GM21360 (cell line): ENCODE data around the gene IFNE.

Source experiments
- ATAC-seq: cut with Tn5 transposase; IDR thresholded peaks from one replicate; pipeline ENCODE4 v1.9.1; 2021; ENCODE audit warnings: mild to moderate bottlenecking, moderate library complexity; ENCODE audit not compliant: unreplicated experiment

The IFNE gene, protein sequence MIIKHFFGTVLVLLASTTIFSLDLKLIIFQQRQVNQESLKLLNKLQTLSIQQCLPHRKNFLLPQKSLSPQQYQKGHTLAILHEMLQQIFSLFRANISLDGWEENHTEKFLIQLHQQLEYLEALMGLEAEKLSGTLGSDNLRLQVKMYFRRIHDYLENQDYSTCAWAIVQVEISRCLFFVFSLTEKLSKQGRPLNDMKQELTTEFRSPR

DNA sequence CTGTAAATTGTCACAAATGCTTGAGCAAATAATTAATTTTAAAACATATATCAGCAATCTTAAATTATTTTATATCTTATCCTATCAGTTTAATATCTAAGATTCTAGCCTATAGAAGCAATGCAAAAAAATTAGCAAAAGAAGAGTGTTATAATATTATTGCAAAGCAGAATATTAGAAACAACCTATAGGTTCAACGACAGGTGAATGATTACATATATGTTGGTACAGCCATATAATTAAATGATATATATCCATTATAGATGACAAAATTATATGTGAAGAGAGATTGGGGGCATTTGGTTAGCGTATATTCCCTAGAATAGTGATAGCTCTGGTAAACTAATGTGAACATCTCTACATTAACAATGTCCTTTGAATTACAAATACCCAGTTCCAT is at the start of gene IFNE:
Gene IFNE, minus strand, starts transcription at position 101 of the 400 bp plus-strand sequence. CDS start 619 bp downstream, outside the sequence.
- ATAC-seq: no peak

DNA sequence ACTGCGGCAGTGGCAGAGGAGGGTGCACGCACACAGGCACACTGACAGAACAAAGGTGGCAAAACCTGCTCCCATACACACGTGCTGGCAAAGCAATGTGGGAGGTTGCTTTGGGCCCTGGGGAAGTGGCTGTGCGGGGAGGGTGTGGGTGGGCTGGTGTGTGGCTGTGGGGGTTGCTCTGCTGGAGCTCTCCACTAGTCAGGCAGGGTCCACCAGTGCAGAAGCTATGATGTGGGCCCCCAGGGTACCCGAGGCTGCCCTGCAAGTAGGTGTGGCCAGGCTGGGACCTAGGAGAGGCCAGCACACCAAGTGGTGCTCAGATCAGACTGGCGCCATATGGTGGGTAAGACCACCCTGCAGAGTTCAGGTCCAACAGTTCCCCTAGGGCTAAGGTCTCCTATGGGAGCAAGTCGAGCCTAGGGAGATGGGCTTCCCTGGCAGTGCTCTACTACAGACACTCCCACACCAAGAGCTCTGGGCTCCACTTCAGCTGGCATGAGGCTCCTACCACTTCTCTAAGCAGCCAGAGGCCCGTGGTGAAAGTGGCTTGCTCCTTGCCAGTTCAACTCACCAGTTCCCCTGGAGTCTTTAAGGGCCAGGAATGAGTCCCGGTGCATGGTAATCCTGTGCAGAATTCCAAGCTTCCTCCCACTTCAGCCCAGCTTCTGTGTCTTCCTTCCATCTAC is 46.2 kb upstream of the IFNE start:
- no peak for ATAC-seq

DNA sequence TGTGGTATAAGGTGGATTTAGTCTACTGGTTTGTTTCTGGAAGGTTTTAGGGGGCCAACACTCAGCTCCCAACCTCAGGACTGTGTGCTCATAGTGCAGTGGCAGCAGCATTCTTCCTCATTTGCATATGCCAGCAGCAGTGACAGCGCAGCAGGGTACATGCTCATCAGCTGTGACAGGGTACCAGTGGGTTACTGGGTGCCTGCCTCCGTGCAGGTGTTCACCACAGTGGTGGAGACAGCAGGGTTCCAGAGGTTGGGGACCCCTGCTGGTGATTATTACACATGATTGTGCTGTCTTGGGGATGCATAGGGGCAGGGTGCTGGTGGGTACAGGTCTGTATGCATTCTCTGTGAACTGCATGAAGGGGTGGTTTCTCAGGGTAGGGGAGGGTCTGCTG is 45.5 kb upstream of the IFNE start:
- no peak for ATAC-seq

DNA sequence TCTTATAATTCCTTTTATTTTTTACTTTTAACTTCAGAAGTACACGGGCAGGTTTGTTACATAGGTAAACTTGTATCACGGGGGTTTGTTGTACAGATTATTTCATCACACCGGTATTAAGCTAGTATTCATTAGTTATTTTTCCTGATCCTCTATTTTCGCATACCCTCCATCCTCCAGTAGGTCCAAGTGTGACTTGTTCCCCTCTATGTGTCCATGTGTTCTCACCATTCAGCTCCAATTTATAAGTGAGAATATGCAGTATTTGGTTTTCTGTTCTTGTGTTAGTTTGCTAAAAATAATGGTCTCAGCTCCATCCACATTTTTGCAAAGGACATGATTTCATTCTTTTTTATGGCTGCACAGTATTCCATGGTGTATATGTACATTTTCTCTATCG is 43.1 kb upstream of the IFNE start:
- ATAC-seq: no peak

- no peak for ATAC-seq
These were observed 42.2 kb upstream of the IFNE start for GRCh38 chr9:21524099-21524830.

GRCh38 chr9:21523021-21524014 is 41.2 kb upstream of the IFNE start:
- no peak for ATAC-seq

DNA sequence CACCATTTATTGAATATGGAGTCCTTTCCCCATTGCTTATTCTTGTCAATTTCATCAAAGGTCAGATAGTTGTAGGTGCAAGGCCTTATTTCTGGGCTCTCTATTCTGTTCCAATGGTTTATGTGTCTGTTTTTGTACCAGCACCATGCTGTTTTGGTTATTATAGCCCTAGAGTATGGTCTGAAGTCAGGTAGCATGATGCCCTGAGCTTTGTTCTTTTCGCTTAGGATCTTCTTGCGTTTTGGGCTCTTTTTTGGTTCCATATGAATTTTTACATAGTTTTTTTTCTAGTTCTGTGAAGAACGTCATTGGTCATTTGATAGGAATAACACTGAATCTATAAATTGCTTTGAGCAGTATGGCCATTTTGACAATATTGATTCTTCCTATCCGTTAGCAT is 40.2 kb upstream of the IFNE start:
- ATAC-seq: no peak

- no peak for ATAC-seq
These were observed 39.3 kb upstream of the IFNE start for GRCh38 chr9:21521448-21521847.

GRCh38 chr9:21520501-21521228 is 38.6 kb upstream of the IFNE start:
- ATAC-seq: no peak

GRCh38 chr9:21519855-21520434 is 37.8 kb upstream of the IFNE start:
- ATAC-seq: no peak

GRCh38 chr9:21516796-21517195 is 34.7 kb upstream of the IFNE start:
- ATAC-seq: no peak

- ATAC-seq: no peak
These were observed 31.3 kb upstream of the IFNE start for GRCh38 chr9:21513431-21513830.

GRCh38 chr9:21510806-21511205 is 28.7 kb upstream of the IFNE start:
- ATAC-seq: no peak

GRCh38 chr9:21507483-21507790 is 25.3 kb upstream of the IFNE start:
- ATAC-seq: no peak

DNA sequence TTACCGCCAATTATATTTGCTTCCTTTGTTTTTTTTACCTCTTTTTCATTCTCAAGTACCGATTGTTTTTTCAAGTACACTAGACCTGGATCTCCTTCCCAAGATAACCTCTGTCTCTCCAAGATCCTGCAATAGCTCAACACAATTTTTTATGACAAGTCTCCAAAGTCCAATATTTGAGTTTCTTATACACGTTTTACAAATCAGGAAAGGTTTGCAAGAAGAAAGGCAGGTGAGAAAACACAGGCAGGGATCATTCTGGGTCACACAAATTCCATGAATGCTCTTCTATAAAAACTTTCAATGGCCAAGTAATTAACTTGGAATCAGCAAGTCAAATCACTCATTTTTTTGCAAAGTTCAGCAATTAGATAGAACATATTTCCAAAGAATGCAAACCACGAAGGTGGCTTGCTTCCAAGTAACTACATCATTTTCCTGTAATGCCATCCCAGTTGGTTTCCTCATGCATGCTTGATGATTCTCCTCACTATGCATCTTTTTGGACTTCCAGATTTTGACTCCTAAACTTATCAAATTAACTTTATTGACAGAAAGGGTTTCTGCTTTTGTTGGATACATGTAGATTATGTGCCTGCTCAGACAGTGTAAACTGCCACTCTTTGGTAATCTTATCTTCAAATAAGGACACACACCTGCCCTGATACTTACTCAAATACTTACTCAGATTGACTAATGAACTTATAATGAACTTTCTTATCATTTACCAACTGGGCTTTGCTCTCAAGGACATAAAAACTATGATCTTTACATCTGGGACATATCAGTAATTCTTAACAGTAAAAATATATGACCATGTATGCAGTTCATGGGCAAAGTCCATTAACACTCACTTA is 24.7 kb upstream of the IFNE start:
- ATAC-seq: no peak

DNA sequence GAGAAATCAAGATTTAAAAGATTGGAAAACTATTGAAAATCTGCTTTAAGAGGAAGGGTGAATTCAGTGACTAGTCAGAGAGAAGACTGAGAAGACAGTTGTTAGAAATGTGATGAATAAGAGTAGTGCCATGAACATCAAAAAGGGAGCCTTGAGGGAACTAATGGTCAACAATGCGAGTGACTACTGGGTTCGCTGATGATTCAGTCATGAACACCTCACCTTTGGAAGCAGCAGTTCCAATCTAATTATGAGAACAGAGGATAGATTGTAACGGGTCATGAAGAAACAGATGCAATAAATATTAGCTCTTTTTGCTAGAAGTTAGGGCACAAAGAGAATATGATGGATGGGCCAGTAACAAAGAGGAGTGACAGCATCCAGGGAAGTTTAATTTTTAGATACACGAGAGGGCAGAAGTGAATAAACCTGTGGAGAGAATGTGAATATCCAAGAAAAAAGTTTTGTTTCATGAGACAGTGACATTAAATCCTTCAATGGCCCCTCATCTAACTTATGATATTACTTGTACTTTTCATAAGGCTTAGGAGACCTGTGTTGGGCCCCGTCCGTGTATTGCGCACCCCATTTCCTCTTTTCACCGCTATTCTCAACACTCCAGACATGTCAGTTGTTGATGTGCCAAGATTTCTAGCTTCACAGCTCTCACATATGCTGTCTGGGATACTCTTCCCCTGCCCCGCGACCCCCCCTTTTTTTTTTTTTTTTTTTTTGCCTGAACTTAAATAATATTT is 23.5 kb upstream of the IFNE start:
- no peak for ATAC-seq

DNA sequence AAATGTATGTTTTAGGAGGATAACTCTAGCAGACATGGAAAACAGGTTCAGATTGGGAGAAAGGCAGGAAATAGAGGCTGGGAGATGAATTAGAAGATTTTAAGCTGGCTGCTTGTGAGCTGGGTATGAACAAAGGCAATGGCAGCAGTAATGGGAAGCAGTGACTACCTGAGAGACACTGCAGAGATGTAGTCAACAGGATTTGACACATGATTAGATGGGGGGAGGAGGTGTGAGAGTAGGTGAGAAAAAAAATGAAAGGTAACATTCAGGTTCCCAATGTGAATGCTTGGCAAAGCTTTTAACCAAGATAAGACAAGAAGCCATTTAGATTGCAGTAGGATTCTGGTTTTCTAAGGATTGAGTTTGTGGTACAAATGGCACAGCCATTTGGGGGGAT is 22.8 kb upstream of the IFNE start:
- no peak for ATAC-seq

DNA sequence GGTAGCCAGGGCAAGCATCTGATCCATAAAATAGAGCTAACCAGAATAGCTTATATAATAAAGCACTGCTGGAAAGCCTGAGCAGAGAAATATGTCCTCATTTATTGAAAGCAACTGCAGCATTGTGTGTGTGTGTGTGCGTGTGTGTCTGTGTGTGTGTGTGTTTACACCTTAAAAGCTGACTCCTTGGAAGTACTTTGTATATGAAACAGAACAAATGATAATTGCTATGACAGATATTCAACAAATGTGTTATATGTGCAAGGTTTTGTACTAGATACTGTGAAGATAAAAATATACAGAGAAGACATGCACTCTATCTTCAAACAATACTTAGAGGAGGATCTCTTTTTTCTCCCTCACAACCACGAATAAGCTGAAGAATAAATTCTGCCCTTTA is 22.0 kb upstream of the IFNE start:
- no peak for ATAC-seq
